ENCODE measurements around the gene PHF3. TPM values are rescaled to one million over a fixed set of nuclear protein-coding genes. Genes with fewer than 3 reads are reported as not detected.

PHF3 gene
- total RNA-seq, 1 experiment from 2014 or later: 40.0 TPM

DNA sequence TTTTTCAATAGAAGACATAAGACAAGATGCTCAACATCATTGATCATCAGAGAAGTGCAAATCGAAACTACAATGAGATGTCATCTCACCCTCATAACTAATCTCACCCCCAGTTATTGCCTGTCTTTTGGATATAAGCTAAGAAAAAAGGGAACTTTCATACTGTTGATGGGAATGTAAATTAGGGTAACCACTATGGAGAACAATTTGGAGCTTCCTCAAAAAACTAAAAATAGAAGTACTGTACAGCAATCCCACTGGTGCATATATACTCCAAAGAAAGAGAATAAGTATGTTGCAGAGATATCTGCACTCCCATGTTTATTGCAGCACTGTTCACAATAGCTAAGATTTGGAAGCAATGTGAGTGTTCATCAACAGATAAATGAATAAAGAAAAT lies 26.4 kb upstream of the PHF3 start:
- BruUV-seq (replicated peaks): no TSS peak
- TF ChIP-seq POLR2AphosphoS5 (IDR thresholded peaks at IDR 0.05; ENCODE audit: low read depth, low read length): no peak
- DNase-seq (ENCODE audit: low read depth, low spot score) (no peak), ATAC-seq (no peak)
- intact Hi-C loops (cut with micrococcal nuclease; ENCODE audit: unreplicated experiment): no loop called here
- Histone ChIP-seq H3K27ac (ENCODE audit: low read length) (no peak overlapping the region), H3K4me1 (ENCODE audit: control insufficient read depth, insufficient read depth, low read length) (no peaks in the 10 kb centered on the region), H3K36me3 (ENCODE audit: control insufficient read depth, insufficient read depth, low read length) (no peaks in the 10 kb centered on the region), H3K4me3 (ENCODE audit: low read depth in 2 of 2, low read length in 2 of 2) (no peak overlapping the region), H3K27me3 (ENCODE audit: control insufficient read depth, insufficient read depth, low read length) (no peaks in the 10 kb centered on the region), H3K9me3 (ENCODE audit: control insufficient read depth, insufficient read depth, low read depth, low read length) (no peaks in the 10 kb centered on the region)
- CTCF ChIA-PET: interaction anchor here (0.6 to 1.4 kb wide), 2 partner anchors 11 to 134 kb away, joined by 3 read pairs; no protein-coding TSS in a partner anchor
- POLR2A ChIA-PET: no interaction called here
- in situ Hi-C loops (cut with HindIII; ENCODE audit: low pct_unique_long_range_greater_than_20kb, low sequenced_read_pairs): no loop called here

- Histone ChIP-seq H3K27me3 (ENCODE audit: control insufficient read depth, insufficient read depth, low read length) (no peaks in the 10 kb centered on the region; the same call in 1 of the 2 replicates), H3K4me1 (ENCODE audit: control insufficient read depth, insufficient read depth, low read length) (no peaks in the 10 kb centered on the region), H3K9me3 (ENCODE audit: control insufficient read depth, insufficient read depth, low read depth, low read length) (no peaks in the 10 kb centered on the region), H3K27ac (ENCODE audit: low read length) (no peak overlapping the region), H3K36me3 (ENCODE audit: control insufficient read depth, insufficient read depth, low read length) (no peaks in the 10 kb centered on the region), H3K4me3 (ENCODE audit: low read depth in 2 of 2, low read length in 2 of 2) (no peak overlapping the region)
- ChIA-PET POLR2A (no interaction called here), CTCF (interaction anchor here (1.1 kb wide), 1 partner anchor 13 kb away, joined by 3 read pairs; no protein-coding TSS in a partner anchor)
- no peak for TF ChIP-seq POLR2AphosphoS5 (IDR thresholded peaks at IDR 0.05; ENCODE audit: low read depth, low read length)
- no peak for TF ChIP-seq SIN3A (IDR thresholded peaks at IDR 0.05; ENCODE audit: borderline replicate concordance, insufficient read depth, low read depth, low read length)
- TF ChIP-seq REST (IDR thresholded peaks at IDR 0.05; ENCODE audit: insufficient read depth in 1 of 2, low read depth in 2 of 2, low read length in 1 of 2): no peak
- TF ChIP-seq, protein P1, sequence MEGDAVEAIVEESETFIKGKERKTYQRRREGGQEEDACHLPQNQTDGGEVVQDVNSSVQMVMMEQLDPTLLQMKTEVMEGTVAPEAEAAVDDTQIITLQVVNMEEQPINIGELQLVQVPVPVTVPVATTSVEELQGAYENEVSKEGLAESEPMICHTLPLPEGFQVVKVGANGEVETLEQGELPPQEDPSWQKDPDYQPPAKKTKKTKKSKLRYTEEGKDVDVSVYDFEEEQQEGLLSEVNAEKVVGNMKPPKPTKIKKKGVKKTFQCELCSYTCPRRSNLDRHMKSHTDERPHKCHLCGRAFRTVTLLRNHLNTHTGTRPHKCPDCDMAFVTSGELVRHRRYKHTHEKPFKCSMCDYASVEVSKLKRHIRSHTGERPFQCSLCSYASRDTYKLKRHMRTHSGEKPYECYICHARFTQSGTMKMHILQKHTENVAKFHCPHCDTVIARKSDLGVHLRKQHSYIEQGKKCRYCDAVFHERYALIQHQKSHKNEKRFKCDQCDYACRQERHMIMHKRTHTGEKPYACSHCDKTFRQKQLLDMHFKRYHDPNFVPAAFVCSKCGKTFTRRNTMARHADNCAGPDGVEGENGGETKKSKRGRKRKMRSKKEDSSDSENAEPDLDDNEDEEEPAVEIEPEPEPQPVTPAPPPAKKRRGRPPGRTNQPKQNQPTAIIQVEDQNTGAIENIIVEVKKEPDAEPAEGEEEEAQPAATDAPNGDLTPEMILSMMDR (IDR thresholded peaks at IDR 0.05): no peak
- intact Hi-C loops (cut with micrococcal nuclease; ENCODE audit: unreplicated experiment) (no loop called here), in situ Hi-C loops (cut with HindIII; ENCODE audit: low pct_unique_long_range_greater_than_20kb, low sequenced_read_pairs) (no loop called here)
- ATAC-seq (no peak), DNase-seq (ENCODE audit: low read depth, low spot score) (no peak)
- BruUV-seq (replicated peaks): no TSS peak
Measured at GRCh38 chr6:63610944-63611343, 24.7 kb upstream of the PHF3 start.

DNA sequence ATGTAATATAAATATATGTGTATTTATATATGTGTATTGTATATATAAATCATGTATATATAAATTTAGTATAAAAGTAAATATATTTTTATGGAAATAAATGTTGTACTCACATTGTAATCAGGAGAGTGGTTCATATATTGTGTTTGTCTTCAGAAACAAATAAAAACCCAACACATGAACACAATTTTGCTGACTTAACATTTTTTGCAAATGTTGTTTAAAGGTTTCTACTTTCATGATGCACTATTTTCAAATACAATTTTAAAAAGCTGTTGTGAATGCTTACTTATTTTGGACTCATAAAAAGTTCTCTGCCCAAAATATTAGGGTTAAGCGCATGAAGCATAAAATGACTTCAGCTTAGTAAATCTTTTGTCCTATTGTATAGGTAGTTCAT lies 24.0 kb upstream of the PHF3 start:
- in situ Hi-C loops (cut with HindIII; ENCODE audit: low pct_unique_long_range_greater_than_20kb, low sequenced_read_pairs) (no loop called here), intact Hi-C loops (cut with micrococcal nuclease; ENCODE audit: unreplicated experiment) (no loop called here)
- CTCF ChIA-PET: interaction anchor here (1.1 kb wide), 1 partner anchor 13 kb away, joined by 3 read pairs; no protein-coding TSS in a partner anchor
- Histone ChIP-seq H3K4me1 (ENCODE audit: control insufficient read depth, insufficient read depth, low read length) (no peaks in the 10 kb centered on the region), H3K36me3 (ENCODE audit: control insufficient read depth, insufficient read depth, low read length) (no peaks in the 10 kb centered on the region), H3K27ac (ENCODE audit: low read length) (no peak overlapping the region), H3K9me3 (ENCODE audit: control insufficient read depth, insufficient read depth, low read depth, low read length) (no peaks in the 10 kb centered on the region), H3K4me3 (ENCODE audit: low read depth in 2 of 2, low read length in 2 of 2) (no peak overlapping the region), H3K27me3 (ENCODE audit: control insufficient read depth, insufficient read depth, low read length) (no peaks in the 10 kb centered on the region; the same call in 1 of the 2 replicates)
- DNase-seq (ENCODE audit: low read depth, low spot score) (no peak), ATAC-seq (no peak)
- BruUV-seq (replicated peaks): no TSS peak
- POLR2A ChIA-PET: no interaction called here
- TF ChIP-seq, protein P1 (IDR thresholded peaks at IDR 0.05): no peak
- TF ChIP-seq REST (IDR thresholded peaks at IDR 0.05; ENCODE audit: insufficient read depth in 1 of 2, low read depth in 2 of 2, low read length in 1 of 2): no peak
- TF ChIP-seq TCF7L2 (IDR thresholded peaks at IDR 0.05; ENCODE audit: low read depth, low read length): no peak
- TF ChIP-seq SIN3A (IDR thresholded peaks at IDR 0.05; ENCODE audit: borderline replicate concordance, insufficient read depth, low read depth, low read length): no peak
- TF ChIP-seq POLR2AphosphoS5 (IDR thresholded peaks at IDR 0.05; ENCODE audit: low read depth, low read length): no peak
